ENCODE measurements around the gene BTBD18.

DNA sequence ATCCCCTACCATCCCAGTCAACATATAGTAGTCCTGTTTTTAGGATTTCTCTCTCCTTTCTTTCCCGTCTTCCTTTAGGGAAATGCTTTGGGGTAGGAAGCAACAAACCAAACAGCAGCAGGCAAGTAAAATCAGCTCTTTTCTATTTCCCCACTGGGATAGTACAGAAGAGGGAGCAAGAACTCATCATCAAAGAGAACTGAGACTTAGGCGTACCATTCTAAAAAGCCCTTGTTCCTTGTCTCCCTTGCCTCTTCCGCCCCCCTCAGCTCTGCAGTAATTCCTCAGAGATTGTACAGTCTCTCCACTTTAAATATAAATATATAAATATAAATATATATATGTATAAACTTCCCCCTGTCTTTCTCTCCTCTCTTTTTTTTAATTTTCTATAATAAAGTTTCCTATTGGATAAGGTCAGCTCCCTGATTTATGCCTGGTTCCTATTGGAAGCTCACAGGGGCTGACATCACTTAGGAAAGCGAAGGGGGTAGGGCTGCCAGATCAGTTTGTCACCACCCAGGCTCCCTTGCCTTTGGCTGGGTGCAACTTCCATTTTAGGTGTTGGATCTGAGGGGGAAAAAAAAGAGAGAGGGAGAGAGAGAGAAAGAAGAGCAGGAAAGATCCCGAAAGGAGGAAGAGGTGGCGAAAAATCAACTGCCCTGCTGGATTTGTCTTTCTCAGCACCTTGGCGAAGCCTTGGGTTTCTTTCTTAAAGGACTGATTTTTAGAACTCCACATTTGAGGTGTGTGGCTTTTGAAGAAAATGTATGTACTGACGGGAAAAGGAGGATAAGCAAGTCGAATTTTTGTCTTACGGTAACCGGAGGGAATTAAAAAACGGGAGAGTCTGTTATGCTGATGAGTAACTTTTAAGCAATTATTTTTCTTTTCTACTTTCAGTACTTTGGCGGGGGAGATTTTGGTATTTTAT is 9.9 kb upstream of the BTBD18 start, which contains the start of gene CTNND1:
- TF ChIP-seq POLR2A (IDR thresholded peaks at IDR 0.05; ENCODE audit: low read length) (peak; percentile 84), GATA1 (IDR thresholded peaks at IDR 0.05; ENCODE audit: low read depth, low read length) (no peak)
